Stimulated activated CD8-positive, alpha-beta memory T cell treated with anti-CD3 and anti-CD28 coated beads, Interleukin-12 subunit alpha, Interleukin-12 subunit beta, amount 100 ng/mL, for 1 hour (primary cell): Measurements from ENCODE around the gene DNAJC16.
"Not testable (repeated sequence)": the region's sequence is repeated elsewhere in the genome, so short reads cannot be mapped to it uniquely, and the experiment has no call there.

ENCODE experiments used
- DNase-seq: peaks from one replicate; pipeline ENCODE4 v3.0.0-alpha.2; 2020; ENCODE audit warnings: low read depth

DNAJC16 gene

GRCh38 chr1:15583016-15583706, 56.5 kb downstream of the DNAJC16 start:
- no peak for DNase-seq

- no peak for DNase-seq
These were observed 58.1 kb downstream of the DNAJC16 start, which contains the start of gene AGMAT for GRCh38 chr1:15584489-15585363. TSS of gene AGMAT (minus strand) at chr1:15585051. CDS start at chr1:15584967, 84 bp downstream.

DNA sequence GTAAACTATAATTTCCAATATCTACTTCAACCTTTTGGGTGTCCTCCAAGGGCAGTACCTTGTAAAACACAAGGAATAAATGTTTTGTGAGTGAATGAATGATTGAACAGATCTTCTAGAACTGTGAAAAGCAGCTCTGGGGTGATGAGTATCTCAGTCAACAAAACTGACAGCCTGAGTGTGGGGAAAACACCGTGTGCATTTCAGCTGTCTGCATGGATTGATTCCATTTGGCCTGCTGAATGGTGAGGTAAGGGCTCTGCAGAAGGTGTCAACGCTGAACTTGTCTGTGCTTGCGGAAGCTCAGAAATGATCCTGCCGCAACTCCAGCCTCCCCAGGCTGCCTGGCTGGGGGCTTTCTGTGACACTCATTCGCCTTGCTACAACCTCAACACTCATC, 65.6 kb downstream of the DNAJC16 start:
- no peak for DNase-seq

GRCh38 chr1:15595809-15596617, 69.4 kb downstream of the DNAJC16 start:
- DNase-seq: no peak

GRCh38 chr1:15598436-15598835, 71.8 kb downstream of the DNAJC16 start:
- DNase-seq: no peak

- DNase-seq: peak; percentile 84
These were observed 76.7 kb downstream of the DNAJC16 start for GRCh38 chr1:15603050-15603965.

DNA sequence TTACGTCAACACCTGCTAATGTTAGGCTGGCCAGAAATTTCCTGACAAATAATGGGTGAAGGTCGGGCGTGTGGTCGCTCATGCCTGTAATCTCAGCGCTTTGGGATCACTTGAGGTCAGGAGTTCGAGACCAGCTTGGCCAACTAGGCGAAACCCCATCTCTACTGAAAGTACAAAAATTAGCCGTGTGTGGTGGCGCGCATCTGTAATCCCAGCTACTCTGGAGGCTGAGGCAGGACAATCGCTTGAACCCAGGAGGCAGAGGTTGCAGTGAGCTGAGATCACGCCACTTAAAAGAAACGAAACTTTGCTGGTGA, 77.3 kb downstream of the DNAJC16 start:
- not testable (repeated sequence) for DNase-seq

DNA sequence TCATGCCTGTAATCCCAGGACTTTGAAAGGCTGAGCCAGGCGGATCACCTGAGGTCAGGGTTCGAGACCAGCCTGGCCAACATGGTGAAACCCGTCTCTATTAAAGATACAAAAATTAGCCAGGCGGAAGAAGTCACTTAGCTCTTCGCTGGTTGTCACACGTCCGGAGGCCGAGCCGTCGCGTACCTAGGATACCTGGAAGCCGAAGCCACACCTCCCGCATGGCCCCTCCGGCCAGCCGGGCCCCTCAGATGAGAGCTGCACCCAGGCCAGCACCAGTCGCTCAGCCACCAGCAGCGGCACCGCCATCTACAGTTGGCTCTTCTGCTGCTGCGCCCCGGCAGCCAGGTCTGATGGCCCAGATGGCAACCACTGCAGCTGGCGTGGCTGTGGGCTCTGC, 77.8 kb downstream of the DNAJC16 start:
- DNase-seq: not testable (repeated sequence)

GRCh38 chr1:15605398-15606383, 79.0 kb downstream of the DNAJC16 start:
- no peak for DNase-seq

DNA sequence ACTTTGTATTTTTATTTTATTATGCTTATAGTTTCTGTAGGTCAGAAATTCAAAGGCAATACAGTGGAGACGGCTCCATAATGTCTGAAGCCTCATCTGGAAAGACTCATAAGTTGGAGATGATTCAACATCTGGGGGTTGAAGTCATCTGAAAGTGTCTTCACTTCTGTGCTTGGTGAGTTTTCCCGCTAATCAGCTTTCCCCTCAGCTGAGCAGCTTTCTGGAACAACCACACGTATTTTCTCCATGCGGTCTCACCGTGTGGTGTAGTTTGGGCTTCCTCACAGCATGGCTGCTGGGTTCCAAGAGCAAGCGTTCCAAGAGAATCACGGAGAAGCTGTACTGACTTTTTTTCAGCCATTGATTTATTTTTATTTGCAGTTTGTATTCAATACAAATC, 83.0 kb downstream of the DNAJC16 start:
- DNase-seq: no peak

DNA sequence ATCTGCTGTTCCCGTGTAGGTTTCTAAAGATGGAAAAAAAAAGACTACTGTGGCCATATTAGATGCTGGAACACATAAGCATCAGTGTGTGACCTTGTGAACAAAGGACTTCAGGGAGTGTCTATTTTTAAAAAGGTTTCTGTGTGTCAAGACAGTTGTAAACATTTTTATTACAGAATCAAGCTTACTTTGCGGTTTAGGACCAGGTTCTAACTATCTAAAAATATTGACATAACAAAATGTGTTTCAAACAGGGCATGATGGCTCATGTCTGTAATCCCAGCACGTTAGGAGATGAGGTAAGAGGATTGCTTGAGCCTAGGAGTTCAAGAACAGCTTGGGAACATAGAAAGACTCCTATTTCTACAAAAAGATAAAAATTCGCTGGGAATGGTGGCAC, 83.5 kb downstream of the DNAJC16 start:
- DNase-seq: no peak

DNA sequence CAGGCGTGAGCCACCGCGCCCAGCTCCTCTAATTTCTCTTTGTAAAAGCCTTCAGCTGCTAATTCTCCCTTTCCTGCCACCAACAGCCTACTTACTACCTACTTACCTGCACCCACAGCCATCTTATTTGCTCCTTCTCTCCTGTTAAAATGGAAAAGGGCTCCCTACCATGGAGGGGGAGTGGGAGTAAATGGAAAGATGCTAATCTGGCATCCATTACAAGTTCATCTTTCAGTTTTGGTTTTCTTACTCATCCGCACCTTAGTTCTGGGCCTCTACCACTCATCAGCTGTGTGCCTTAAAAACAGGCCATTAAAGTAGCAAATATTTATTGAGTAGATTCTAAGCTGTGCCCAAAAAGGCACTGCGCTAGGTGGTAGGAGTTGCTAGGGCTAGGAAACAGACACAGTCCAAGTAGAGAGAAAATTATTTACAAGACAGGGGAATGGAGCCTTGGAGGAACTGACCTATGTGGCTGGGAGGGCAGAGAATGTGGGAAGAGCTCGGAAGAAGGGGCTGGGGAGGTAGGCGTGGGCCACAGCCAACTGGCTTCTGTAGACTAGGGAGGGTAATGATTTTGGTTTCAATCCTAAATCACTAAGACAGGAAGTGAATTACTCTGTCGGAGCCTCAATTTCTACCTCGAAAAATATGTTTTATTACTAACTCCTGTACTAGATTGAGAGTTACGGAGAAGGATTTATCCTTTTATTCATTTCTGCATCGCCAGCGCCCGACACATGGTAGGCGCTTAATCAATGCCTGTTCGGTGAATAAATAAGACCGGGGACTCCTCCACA, 89.9 kb downstream of the DNAJC16 start:
- no peak for DNase-seq

GRCh38 chr1:15617173-15618076, 90.8 kb downstream of the DNAJC16 start, which contains the start of gene DDI2:
TSS of gene DDI2 (plus strand) at chr1:15617458. CDS start at chr1:15617671, 213 bp downstream.
- DNase-seq: peak; percentile 81

GRCh38 chr1:15618077-15618654, 91.5 kb downstream of the DNAJC16 start:
- DNase-seq: no peak

- DNase-seq: no peak
These were observed 92.2 kb downstream of the DNAJC16 start for GRCh38 chr1:15618655-15619525.

GRCh38 chr1:15620155-15620545, 93.5 kb downstream of the DNAJC16 start:
- no peak for DNase-seq
